DMS 273 treated with DMSO at 0.1 percent for 48 hours (cell line): ENCODE measurements around the gene PRKCE.
"Not testable (repeated sequence)": the region's sequence is repeated elsewhere in the genome, so short reads cannot be mapped to it uniquely, and the experiment has no call there.

Experiments
- DNase-seq: peaks from one replicate; lab custom pipeline; 2025; lab: John Stamatoyannopoulos, UW

Gene PRKCE

DNA sequence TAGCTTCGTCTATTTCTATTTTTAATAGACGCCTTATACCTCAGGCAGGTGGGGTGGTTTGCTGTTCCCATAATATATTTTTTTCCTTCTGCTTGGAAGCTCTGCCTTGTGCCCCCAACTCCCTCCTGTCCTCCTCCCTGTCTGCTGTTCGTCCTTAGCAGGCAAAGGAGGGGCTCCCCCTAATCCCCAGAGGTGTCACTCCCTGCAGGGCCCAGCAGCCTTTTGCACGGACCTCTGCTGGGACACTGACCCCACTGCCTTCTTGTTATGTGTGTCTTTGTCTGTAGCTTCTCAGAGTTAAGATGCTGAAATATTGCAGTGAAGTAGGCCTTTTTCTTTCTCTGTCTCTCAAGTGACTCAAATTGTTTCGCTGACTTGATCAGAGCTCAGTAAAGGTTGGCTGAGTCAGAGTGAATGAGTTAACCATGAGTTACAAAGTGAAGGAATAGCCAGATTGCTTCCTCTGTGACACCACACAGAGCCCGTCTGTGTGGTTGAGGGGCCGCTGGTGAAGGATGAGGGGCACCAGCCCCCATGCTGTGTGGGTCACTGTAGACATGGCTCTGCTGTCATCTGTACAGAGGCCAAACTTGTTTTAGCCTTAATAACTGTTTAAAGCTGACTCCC, 47.7 kb downstream of the PRKCE start:
- DNase-seq = no peak

DNA sequence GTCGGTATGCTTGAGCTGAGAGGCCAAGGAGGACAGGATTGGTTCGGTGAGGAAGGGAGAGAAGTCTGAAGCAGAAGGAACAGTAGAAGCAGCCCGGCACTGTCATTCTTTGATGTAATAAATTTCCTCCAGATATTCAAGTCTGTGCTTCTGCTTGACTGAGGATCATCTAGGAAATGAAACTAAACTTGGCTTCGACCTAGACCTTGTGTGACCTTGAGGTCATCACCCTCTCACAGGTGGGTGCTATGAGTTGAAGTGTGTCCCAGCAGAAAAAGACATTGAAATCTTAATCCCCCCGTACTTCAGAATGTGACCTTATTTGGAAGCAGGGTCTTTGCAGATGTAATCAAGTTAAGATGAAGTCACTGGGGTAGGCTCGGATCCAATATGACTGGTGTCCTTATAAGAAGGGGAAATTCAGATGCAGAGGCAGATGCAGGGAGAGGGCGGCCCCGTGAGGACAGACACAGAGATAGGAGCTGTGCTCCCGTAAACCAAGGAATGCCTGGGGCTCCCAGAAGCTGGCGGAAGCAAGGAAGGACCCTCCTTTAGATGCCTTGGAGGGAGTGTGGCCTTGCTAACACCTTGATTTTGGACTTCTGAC, 49.0 kb downstream of the PRKCE start:
- no peak for DNase-seq

DNA sequence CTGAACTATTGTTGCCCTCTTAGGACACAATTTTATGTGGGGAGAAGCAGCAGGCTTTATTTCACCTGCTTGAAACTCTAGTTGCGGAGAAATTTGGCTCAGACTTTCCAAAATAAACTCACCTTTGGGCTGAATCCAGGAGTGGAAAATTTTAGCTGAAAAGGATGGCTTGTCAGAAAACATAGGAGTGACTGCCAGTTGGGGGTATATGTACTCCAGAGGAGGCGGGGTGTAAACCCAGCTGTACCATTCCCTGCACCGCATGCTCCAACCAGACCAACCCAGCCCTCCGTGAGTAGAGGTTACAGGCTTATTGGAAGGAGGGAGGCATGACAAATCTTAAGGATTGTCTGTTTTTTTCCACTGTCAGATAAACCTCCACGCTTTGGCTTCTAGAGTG, 53.8 kb downstream of the PRKCE start:
- DNase-seq = no peak

DNA sequence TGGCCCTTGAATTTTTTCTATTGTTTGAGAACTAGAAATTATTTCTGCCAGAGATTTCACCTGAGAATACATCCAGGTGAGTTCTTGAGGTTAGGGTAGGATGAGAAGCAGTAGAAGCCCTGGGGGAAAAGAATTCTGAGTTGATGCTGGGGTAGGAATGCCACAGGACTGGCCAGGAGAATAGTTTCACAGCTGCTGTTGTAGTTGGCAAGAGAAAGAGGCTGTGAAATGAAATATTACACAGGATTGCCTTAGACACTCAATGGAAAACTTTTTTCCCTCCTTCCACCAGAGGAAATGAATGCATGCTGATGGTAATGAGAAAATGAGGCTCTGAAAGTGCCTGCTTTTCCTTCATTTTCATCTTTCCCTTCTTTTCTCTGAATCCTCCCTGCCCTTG, 54.6 kb downstream of the PRKCE start:
- no peak for DNase-seq

DNA sequence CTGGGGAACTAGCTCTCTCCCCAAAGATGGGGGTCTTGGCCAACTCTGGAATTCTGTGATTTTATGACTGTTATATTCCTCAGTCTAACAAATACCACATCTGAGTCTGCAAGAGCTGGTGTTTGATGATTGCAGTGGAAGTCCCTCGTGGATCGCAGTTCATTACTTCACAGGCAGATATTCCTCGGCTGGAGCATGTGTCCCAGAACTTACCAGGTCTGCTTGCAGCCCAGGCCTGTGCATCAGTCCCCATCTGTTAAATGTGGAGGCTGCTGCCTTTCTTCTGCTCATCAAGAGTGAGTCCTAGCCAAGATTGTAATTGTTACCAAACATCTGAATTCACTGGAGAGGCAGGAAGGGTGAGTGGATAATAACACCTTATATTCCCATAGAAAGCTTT, 55.5 kb downstream of the PRKCE start:
- no peak for DNase-seq

DNA sequence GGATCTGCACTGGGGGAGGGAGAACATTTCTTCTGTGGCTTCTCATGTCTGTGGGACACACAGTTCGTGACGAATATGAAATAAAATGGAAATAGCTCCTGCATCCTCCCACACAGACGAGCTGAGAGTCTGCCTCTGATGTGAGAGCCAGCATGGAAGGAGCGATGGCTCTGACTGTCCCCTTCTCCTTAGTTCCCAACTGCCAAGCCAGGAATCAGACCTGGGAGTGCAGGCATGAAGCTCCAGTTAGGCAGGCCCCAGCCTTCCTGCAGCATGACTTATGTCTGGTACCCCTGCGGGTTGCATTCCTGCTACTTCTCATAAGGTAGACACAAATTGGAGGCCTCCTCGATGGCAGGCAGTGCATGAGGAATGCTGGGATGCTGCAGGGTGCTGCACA, 56.2 kb downstream of the PRKCE start:
- DNase-seq = no peak

DNA sequence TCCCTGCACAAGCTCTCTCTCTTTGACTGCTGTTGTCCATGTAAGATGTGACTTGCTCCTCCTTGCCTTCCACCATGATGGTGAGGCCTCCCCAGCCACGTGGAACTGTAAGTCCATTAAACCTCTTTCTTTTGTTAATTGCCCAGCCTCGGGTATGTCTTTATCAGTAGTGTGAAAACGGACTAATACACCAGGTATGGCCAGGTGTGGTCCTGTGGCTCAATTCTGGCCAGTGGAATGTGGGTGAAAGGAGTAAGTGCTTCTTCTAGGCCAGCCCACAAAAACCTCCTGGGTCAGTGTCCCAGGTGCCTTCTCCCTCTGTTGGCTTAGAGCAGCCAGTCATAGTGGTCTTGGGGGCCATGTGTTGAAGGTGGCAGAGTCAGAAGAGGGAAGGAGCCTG, 57.0 kb downstream of the PRKCE start:
- no peak for DNase-seq

DNA sequence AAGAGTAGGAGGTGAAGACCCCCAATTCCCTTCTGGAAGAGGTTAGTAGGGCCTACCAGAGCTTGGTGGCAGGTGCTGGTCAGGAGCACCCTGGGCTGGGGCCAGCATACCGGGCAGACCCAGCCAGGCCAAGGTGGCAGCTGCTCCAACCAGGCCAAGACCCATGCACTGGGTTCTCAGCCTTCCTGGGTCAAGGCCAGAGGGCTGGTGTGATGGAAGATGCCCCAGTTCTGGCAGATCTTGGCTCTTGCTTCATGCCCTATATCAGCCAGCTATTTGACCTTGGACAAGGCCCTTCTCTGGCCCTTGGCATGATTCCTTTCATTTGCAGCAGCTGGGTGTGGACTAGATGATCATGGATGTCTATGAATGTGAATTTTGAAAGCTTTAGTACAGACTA, 57.7 kb downstream of the PRKCE start:
- no peak for DNase-seq

DNA sequence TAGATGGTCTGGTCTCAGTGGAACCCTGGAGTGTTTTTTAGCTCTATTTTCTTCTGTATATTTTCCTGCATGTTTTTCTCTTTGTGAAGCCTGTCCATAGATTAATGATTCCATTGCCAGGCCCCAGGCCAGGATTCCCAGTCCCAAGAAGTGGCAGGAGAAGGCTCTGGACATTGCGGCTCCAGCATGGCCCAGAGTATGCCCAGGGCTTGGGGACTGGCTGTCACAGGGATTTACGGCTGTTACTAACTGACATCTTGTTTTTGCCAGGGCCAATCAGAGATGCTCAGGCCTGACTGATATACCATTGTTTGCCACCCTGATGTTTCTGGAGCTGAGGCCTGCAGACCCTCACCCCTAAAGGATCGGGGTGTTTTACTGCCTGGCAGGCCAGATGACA, 59.0 kb downstream of the PRKCE start:
- DNase-seq = no peak

DNA sequence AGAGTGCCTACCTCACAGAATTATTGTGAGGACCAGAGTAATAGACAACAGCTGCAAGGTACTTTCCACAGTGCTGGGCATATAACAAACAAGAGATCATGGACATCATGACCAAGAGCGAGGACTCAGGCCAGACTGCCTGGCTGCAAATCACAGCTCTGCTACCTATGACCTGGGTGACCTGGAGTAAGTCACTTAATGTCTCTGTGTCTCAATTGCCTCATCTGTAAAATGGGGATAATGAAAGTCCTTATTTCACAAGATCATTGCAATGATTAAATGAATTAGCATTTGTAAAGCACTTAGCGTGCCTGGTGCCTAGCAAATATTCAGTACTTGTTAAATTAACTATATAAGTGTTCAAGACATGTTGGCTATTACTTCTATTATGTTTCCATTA, 59.7 kb downstream of the PRKCE start:
- no peak for DNase-seq

DNA sequence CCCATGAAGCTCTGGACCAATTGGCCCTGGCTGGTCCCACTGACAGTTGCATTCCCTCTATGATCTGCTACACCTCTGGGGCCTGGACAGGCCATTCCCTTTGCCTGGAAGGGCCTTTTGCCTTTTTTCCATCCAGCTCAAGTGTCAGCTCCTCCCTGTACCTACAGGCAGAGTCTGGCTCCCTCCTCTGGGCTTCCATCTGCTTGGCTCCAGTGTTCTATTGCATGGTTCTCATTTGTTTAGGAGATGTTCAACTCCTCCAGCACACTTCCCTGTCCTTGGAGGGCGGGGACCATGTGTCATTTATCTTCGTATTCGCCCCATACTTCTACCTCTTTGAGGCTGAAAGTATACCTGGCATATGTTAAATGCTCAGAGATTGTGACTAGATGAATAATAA, 61.1 kb downstream of the PRKCE start:
- no peak for DNase-seq

DNA sequence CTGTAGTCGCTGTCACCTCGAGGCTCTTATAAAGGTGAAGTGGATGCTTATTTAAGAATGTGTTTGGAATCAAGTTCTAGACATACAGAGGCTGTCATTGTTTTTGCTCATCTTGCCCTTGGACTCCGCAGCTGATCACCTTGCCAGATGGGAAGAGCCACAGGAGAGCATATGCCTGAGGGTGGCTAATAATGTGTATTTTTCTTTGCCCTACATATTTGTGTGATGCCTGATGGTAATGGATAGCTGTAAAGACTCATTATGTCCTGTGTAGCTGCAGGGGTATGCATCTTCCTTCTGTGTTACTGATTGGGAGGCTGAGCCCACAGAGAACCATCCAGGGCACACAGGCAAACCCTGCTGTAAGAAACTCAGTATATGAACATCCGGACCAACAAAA, 61.7 kb downstream of the PRKCE start:
- no peak for DNase-seq

DNA sequence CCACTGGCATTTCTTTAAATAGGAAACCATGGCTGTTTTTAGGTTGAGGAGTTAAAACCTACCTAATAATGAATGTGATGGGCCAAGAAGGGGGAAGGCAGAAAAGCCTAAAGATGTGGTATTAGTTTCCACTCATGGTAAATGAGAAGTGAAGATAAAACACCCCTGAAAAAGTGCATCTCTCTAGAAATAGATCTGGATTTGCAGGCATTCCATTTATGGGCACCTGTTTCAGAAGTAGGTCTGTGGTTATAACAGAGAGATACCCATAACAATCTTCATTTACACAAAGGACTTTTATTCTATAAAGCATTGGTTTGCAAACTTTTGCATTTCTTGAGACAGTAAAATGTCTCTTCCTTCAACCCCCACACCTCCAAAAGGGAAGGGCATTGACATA, 62.1 kb downstream of the PRKCE start:
- no peak for DNase-seq

DNA sequence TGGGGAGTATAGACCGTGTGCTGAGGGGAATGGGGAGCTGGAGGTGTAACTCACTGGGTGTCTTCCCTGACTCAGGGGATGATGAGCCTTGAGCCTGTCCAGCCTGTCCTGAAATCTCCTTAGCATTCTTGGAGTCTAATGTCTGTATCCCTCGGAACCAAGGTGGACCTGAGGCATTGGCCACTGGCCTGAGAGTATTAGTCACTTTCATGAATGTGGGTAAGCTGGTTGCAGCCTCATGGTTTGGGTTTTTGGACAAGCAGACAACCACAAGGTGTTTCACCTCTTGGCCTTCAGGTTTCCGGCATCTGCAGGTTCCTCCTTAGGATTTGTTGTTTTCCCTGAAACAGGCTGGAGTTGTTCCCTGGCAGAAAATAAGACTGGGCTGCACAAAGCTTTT, 63.2 kb downstream of the PRKCE start:
- DNase-seq = no peak

DNA sequence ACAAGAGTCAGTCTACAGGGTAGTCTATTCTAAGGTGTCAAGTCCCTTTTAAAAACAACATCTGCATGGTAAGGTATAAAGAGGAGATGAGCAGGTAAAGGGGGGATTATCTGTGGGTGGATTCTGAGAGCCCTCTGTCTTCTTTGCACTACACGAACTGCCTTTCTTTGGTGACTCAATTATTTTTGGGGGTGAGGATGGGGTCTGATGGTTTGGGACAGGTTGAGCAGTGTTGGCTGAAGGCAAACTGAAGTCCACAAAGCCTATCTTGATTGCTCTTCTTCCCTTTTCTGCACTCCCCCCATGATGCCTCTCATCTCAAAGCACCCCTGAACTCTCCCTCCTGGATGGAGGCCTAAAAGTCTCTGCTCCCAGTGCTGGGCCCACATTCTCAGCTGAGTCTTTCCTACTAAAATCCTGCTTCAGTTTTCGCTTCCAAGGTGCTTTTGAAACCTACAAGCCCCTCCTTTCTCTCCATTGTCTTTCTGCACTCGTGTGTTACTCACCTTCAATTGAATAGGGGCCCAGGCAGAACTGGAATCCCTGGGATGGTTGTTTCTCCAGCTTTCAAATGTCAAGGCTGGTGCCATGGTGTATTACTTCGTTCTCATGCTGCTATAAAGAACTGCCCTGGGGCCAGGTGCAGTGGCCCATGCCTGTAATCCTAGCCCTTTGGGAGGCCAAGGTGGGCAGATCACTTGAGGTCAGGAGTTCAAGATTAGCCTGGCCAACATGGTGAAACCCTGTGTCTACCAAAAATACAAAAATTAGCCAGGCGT, 64.3 kb downstream of the PRKCE start:
- DNase-seq = no peak

DNA sequence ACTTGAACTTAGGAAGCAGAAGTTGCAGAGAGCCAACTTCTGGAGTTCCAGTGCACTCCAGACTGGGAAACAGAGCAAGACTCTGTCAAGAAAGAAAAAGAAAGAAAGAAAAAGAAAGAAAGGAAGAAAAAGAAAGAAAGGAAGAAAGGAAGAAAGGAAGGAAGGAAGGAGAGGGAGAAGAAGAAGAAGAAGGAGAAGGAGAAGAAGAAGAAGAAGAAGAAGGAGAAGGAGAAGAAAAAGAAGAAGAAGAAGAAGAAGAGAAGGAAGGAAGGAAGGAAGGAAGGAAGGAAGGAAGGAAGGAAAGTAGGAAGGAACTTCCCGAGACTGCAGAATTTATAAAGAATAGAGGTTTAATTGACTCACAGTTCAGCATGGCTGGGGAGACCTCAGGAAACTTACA, 65.0 kb downstream of the PRKCE start:
- DNase-seq = not testable (repeated sequence)

DNA sequence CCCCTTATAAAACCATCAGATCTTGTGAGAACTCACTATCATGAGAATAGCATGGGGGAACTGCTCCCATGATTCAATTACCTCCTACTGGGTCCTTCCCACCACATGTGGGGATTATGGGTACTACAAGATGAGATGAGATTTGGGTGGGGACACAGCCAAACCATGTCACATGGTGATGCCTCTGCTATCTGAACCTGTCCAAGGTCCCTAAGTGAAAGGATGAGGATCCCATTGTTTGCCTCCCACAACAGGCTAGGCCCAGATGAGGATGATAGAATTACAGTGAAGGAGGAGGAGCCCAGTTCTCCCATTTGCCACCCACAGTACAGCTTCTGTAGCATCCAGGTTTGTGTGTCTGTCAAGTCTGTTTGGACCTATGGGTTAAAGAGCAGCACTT, 65.4 kb downstream of the PRKCE start:
- DNase-seq = no peak

DNA sequence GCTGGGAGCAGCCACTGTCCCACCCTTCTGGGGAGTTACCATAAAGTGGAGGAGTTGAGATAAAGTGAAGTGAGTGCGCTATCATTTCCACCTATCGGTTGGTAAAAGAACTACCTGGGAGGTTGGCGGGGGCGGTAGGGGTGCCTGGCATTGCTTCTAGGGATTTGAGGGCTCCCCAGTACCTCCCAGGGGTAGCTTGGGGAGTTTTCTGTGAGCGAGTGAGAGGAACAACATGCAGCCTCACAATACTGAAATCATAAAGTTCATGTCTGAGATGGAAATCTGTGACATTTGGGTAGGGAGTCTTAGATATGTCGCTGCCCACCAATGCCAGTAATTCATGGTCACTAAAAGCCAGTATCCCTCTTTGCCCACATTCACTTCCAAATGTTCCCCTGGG, 68.7 kb downstream of the PRKCE start:
- DNase-seq = no peak

DNA sequence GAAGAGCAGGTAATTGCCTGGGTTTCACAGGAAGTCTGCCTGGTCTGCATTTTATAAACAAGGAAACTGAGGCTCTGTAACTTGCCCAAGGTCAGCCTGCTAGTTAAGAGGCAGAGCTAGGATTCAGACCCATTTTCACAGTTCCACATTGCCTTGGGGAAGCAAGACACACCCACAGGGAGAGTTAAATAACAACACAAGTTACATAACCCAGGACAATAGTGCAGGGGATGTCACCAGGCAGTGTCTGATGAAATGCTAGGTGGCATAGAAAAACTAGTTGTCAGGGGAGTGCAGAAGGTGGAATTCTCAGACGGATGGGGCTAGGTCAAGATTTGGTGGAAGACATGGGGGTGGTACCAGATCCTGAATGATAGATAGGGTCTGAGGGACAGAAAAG, 69.7 kb downstream of the PRKCE start:
- no peak for DNase-seq

DNA sequence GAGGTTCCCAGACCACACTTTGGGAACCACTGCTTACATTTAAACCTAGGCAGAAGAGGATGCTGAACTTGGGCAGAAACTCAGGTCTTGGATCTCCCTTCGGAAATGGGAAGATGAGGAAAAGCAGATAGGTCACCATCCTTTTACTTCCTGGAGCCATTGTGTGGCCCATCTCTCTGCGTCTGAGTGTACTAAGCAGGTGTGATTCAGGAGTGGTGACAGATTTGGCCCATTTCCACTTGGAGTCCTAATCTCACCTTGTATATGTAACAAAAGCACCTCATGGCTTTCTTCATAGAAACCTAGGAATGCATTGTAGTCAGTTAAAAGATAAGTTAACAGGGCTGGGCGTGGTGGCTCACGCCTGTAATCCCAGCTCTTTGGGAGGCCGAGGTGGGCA, 71.0 kb downstream of the PRKCE start:
- no peak for DNase-seq

DNA sequence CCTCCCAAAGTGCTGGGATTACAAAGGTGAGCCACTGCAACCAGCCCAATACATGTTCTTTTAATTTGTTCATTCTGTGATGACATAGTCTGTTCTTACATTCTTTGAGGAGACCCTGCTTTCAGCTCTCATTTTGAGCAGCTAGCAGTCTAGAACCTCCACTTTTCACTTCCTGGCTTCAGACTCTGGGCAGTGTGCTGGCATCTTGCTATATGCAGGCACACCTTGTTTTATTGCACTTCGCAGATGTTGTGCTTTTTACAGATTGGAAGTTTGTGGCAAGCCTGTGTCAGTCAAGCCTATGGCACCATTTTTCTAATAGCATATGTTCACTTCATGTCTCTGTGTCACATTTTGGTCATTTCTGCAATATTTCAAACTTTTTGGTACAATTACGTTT, 72.4 kb downstream of the PRKCE start:
- no peak for DNase-seq

DNA sequence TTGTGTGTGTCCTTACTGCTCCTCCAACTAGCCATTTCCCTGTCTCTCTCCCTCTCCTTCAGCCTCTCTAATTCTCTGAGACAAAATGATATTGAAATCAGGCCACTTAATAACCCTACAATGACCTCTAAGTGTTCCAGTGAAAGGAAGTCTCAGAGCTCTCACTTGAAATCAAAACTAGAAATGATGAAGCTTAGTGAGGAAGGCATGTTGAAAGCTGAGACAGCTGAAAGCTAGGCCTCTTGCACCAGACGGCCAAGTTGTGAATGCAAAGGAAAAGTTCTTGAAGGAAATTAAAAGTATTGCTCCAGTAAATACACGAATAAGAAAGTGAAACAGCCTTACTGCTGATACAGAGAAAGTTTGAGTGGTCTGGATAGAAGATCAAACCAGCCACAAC, 72.9 kb downstream of the PRKCE start:
- DNase-seq = no peak

DNA sequence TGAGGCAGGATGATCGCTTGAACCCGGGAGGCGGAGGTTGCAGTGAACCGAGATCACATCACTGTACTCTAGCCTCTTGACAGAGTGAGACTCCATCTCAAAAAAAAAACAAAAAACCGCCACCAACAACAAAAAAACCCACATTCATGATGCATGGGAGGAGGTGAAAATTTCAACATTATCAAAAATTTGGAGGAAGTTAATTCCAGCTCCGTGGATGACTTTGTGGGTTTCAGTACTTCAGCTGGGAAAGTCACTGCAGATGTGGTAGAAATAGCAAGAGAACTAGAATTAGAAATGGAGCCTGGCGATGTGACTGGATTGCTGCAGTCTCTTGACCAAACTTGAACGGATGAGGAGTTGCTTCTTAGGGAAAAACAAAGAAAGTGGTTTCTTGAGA, 74.3 kb downstream of the PRKCE start:
- DNase-seq = no peak

DNA sequence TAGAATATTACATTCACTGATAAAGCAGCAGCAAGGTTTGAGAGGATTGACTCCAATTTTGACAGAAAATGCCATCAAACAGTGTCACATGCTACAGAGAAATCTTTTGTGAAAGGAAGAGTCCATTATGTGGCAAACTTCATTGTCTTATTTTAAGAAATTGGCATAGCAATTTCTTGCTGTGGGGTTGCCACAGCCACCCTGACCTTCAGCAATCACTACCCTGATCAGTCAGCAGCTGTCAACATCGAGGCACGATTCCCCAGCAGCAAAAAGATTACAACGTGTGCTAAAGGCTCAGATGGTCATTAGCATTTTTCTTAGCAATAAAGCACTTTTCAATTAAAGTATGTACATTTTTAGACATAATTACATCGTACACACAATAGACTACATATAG, 74.7 kb downstream of the PRKCE start:
- no peak for DNase-seq
